Naive B cell (primary cell): ENCODE data around the gene SPATA20. TPM values are rescaled to one million over a fixed set of nuclear protein-coding genes. Genes with fewer than 3 reads are reported as not detected.
A peak's percentile ranks its signal among the peaks of the same experiment; 100 is the strongest.

Source experiments
- ATAC-seq, 2 donors: fragments of 150-1000 bp; cut with Tn5 transposase; 2 replicates each; pipeline ENCODE4 v1.10.0; 2021; ENCODE audit warnings: low read depth in 2 of 2, mild to moderate bottlenecking in 2 of 2, moderate library complexity in 2 of 2
- DNase-seq: peaks from one replicate; pipeline ENCODE4 v3.0.0; 2022
- H3K27ac Mint-ChIP-seq, 6 donors: one replicate each; pipeline ENCODE4 v1.8.0; 2020 to 2022; ENCODE audit warnings: mild to moderate bottlenecking in 6 of 6, mixed read lengths in 6 of 6, moderate library complexity in 5 of 6, inconsistent platforms in 2 of 6
- H3K27me3 Mint-ChIP-seq, 3 donors: one replicate each; pipeline ENCODE4 v1.8.0; 2021 to 2022; ENCODE audit warnings: mixed read lengths in 3 of 3, mild to moderate bottlenecking in 1 of 3
- H3K36me3 Mint-ChIP-seq, 2 donors: one replicate each; pipeline ENCODE4 v1.8.0; 2020 to 2022; ENCODE audit warnings: mixed read lengths in 2 of 2, inconsistent platforms in 1 of 2, mild to moderate bottlenecking in 1 of 2
- H3K4me1 Mint-ChIP-seq, 3 donors: one replicate each; pipeline ENCODE4 v1.8.0; 2020 to 2022; ENCODE audit warnings: mixed read lengths in 3 of 3, inconsistent platforms in 1 of 3, mild to moderate bottlenecking in 1 of 3, moderate library complexity in 1 of 3
- H3K4me3 Mint-ChIP-seq, 8 donors: one replicate each; pipeline ENCODE4 v1.8.0; 2020 to 2022; ENCODE audit warnings: mild to moderate bottlenecking in 8 of 8, mixed read lengths in 8 of 8, moderate library complexity in 8 of 8, inconsistent platforms in 2 of 8
- H3K9me3 Mint-ChIP-seq, 7 donors: one replicate each; pipeline ENCODE4 v1.8.0; 2020 to 2022; ENCODE audit warnings: mixed read lengths in 7 of 7, mild to moderate bottlenecking in 5 of 7, inconsistent platforms in 2 of 7, moderate library complexity in 1 of 7
- polyA plus RNA-seq, 6 donors: library from polyadenylated mRNA; unstranded; fragments of 300-500 nt; fragmentation: Illumina TruSeq; gene quantifications; one replicate each; pipeline ENCODE4 v1.2.3, GENCODE V29; 2021; ENCODE audit warnings: low read depth in 6 of 6

Gene SPATA20
- polyA plus RNA-seq = 10 to 100 TPM in 4 of 6 donors, 1 to 10 TPM in 2; 8.2 to 17.0 (median 11.9) TPM

DNA sequence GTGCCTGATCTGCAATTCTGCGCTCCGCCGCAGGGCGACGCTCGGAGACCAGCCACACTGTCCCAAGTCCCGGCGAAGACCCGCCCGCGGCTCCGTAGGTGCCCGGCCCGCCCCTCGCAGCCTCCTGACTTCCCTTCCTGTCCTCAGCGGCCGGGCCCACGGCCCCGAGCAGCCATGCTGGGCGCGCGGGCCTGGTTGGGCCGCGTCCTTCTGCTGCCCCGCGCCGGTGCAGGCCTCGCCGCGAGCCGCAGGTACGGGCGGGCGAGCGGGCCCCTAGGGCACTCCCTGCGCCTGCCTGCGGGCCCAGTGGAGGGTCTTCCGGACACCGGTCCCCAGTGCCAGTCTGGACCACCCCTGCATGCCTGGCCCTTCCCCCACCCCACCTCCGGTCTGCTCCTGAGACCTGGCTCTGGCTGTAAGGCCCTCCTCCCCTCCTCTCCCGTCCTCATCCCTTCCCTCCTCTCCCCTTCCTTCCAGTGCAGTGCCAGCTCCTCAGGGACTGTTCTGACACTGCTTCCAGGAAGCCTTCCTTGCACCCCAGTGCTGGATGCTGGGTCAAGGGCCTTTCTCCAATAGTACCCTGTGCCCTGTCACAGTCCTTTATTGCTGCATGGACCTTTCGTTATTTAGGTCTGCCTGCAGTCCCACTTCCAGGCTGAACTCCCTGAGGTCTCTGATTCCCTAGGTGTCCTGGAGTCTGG is at the start of gene SPATA20:
SPATA20 (plus strand) TSS at position 140 of the 701 bp plus-strand sequence; CDS start at position 175, 35 bp downstream.
- Mint-ChIP-seq H3K27me3 (peaks cover 0 to 30% (median 18%) of the 10 kb centered on the region in 3 donors), H3K9me3 (no peaks in the 10 kb centered on the region), H3K4me3 (peak within 1 kb of the TSS; percentile 67 to 90 (median 84)), H3K36me3 (peaks cover 0 to 3% of the 10 kb centered on the region in 2 donors), H3K27ac (peak within 1 kb of the TSS in 3 of 6 donors; percentile 24 to 85 (median 78)), H3K4me1 (peaks cover 16 to 27% (median 19%) of the 10 kb centered on the region in 3 donors)
- ATAC-seq = peak; percentile 73 to 78
- peak; percentile 84 for DNase-seq

DNA sequence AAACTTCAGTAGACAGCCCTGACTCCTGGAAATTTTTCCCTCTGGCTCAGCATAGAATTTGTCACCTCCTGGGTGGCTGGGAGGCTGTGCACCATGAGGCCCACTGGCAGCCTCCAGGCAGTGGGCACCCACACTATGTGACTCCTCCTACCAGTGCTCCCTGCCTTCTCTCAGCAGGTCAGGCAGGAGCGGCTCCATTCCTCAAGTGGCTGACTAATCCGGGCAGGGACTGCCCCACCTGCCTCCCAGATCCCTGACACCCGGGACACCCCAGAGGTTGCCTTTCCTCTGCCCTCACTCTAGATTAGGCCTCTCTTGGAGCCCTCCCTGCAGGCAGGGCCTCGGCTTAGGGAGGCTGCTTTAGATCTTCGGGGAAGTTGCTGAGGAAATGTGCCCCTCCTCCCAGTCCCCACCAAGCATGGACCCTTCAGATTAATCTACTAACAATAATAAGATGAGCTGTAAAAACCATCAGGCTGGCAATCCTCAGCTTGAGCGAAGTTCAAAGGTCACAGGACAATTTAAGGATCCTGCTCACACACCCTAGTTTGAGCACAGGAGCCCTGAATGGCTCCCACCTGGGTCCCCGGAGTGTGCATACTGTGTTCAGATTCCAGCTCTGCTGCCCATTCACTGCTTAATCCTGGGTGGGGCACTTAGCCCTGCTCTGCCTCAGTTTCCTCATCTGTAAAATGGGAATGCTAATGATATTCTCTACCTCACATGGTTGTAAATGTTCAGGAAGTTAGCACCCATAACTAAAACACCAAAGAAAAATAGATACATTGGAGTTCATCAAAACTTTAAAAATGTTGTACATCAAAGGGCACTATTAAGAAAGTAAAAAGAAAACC is 48.7 kb upstream of the SPATA20 start:
- no peak for ATAC-seq
- no peak overlapping the region for H3K27ac Mint-ChIP-seq
- no peaks in the 10 kb centered on the region for H3K9me3 Mint-ChIP-seq
- peaks cover 0 to 4% (median 0%) of the 10 kb centered on the region in 3 donors for H3K27me3 Mint-ChIP-seq
- DNase-seq = no peak
- no peak overlapping the region for H3K4me3 Mint-ChIP-seq
- no peaks in the 10 kb centered on the region for H3K36me3 Mint-ChIP-seq
- H3K4me1 Mint-ChIP-seq = no peaks in the 10 kb centered on the region

DNA sequence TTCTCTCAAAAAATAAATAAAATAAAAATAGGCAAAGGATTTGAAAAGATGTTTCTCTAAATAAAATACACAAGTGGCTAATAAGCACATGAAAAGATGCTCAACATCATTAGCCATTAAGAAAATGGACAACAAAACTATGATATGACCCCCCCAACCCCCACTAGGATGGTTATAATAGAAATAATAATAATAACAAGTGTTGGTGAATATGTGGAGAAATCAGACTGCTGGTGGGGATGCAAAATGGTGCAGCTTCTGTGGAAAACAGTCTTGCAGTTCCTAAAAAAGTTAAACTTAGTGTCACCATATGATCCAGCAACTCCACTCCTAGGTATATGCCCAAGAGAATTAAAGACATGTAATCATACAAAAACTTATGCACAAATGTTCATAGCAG is 47.7 kb upstream of the SPATA20 start:
- ATAC-seq = no peak
- DNase-seq = no peak
- Mint-ChIP-seq H3K9me3 (no peaks in the 10 kb centered on the region), H3K4me3 (no peak overlapping the region), H3K4me1 (no peaks in the 10 kb centered on the region), H3K36me3 (no peaks in the 10 kb centered on the region), H3K27me3 (peaks cover 0 to 4% (median 0%) of the 10 kb centered on the region in 3 donors), H3K27ac (no peak overlapping the region)

DNA sequence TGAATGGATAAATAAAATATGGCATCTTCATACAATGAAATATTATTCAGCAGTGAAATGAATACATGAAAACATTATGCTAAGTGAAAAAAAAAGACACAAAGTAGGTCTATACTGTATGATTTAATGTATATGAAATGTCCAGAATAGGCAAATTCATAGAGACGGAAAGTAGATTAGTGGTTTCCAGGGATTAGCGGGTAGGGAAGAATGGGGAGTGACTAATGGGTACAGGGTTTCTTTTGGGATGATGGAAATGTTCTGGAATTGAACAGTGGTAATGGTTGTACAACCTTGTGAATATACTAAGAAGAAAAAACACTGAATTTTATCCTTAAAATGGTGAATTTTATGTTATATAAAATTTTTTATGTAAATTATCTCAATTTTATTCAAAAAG is 47.3 kb upstream of the SPATA20 start:
- DNase-seq (no peak), ATAC-seq (no peak)
- no peaks in the 10 kb centered on the region for H3K4me1 Mint-ChIP-seq
- H3K36me3 Mint-ChIP-seq = no peaks in the 10 kb centered on the region
- no peak overlapping the region for H3K27ac Mint-ChIP-seq
- H3K27me3 Mint-ChIP-seq = peaks cover 0 to 8% (median 0%) of the 10 kb centered on the region in 3 donors
- no peak overlapping the region for H3K4me3 Mint-ChIP-seq
- H3K9me3 Mint-ChIP-seq = no peaks in the 10 kb centered on the region

DNA sequence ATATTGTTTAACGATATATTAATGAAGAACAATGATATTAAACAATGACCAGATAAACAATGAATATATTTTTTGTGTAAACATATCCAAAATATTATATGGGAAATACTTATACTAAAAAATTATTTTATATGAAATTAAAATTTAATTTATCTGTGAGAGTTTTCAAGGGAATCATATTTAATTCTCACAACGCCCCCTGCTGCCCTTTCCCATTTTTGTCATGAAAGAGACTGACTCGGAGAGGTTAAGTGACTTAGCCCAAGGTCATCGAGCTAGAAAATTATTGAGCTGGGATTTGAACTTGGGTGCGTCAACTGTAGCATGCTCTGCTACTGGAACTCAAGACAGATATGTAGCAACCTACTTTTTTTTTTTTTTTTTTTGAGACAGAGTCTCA is 45.9 kb upstream of the SPATA20 start:
- no peak overlapping the region for H3K27ac Mint-ChIP-seq

DNA sequence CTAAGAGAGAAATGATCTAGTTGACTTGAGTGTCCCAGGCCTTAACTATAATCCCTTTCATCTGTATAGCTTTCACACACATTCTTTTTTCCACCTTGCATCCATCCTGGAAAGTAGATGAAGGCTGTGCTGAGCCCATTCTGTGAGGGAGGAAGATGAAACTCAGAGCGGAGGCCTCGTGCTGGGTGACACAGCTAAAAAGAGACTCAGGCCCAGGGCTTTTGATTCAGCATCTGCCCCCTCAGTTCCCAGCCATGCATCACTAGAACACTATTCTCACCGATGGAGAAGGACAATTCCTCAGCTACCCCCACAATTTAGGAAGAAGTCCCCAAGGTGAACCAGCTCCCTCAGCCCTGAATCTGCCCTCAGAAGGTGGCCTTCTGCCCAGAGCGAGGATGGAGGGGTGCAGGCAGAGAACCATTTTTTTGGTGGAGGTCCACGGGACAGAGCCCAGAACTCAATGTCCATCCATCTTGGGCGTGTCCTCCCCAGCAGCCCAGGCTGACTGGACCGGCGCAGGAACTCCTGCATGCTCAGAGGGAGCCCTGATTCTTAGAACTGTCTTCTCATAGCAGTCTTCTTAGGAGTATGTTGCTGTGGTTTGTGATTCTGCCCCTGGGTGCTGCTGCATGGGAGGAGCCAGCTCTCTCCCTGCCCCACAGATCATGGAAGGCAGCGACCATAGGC is 44.5 kb upstream of the SPATA20 start:
- Mint-ChIP-seq H3K4me1 (no peaks in the 10 kb centered on the region), H3K4me3 (no peak overlapping the region), H3K9me3 (no peaks in the 10 kb centered on the region), H3K36me3 (no peaks in the 10 kb centered on the region), H3K27ac (no peak overlapping the region), H3K27me3 (peaks cover 0 to 14% (median 0%) of the 10 kb centered on the region in 3 donors)
- no peak for ATAC-seq
- no peak for DNase-seq

More for the DNA sequence above, 45.9 kb upstream of the SPATA20 start:
- Mint-ChIP-seq H3K4me1 (no peaks in the 10 kb centered on the region), H3K9me3 (no peaks in the 10 kb centered on the region), H3K4me3 (no peak overlapping the region), H3K36me3 (no peaks in the 10 kb centered on the region), H3K27me3 (peaks cover 0 to 14% (median 0%) of the 10 kb centered on the region in 3 donors)
- ATAC-seq = no peak
- DNase-seq = no peak

DNA sequence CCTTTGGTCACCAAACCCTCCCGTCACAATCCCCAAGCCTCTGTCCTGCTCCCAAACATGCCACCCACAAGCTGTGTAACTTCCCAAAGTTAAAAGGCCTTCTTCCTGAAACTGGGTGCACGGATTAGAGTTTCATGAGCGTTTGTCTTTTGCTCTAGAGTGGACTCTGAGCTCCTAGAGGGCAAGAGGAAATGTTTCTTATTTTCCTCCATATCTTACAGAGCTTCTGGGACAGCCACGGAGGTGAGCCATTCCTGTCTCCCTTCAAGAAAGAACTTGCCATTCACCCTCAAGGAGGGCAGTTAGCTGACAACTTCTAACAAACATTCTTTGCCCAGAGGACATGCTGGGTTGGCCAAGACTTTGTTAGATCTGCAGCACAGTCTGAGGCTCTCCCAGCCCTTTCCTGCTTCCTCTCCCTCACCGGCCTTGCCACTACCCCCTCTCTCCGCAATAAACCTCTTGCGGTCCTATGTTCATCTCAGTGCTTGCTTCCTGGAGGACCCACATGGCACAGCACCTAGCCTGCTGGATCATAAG is 41.3 kb upstream of the SPATA20 start:
- Mint-ChIP-seq H3K36me3 (no peaks in the 10 kb centered on the region), H3K27ac (peak overlapping the region in 1 of 6 donors; percentile 72), H3K9me3 (no peaks in the 10 kb centered on the region), H3K4me1 (peaks cover 8 to 17% (median 12%) of the 10 kb centered on the region in 3 donors), H3K4me3 (peak overlapping the region in 2 of 8 donors; percentile 6 to 88), H3K27me3 (peaks cover 0 to 14% (median 0%) of the 10 kb centered on the region in 3 donors)
- DNase-seq (no peak), ATAC-seq (no peak)

DNA sequence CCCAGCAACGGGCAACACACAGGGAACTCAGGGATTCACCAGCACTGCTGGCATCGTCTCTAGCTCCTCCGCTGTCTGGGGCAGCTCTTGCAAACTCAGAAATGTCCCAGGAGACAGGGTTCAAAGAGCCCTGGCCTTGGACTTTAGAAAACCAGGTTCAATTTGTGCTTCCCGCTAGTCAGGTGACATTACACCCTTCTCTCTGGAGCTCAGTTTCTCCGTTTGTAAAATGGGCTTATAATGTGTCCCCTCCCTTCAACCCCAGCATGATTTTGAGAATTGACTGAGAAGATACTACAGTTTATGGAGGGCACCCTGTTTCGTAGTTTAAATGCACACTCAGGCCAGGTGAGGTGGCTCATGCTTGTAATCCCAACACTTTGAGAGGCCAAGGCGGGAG is 40.7 kb upstream of the SPATA20 start:
- Mint-ChIP-seq H3K27ac (peak overlapping the region in 1 of 6 donors; percentile 26), H3K9me3 (no peaks in the 10 kb centered on the region), H3K27me3 (peaks cover 0 to 14% (median under 1%) of the 10 kb centered on the region in 3 donors), H3K36me3 (no peaks in the 10 kb centered on the region), H3K4me3 (peak overlapping the region in 4 of 8 donors; percentile 3 to 88 (median 20)), H3K4me1 (peaks cover 8 to 17% (median 12%) of the 10 kb centered on the region in 3 donors)
- DNase-seq (no peak), ATAC-seq (no peak)

DNA sequence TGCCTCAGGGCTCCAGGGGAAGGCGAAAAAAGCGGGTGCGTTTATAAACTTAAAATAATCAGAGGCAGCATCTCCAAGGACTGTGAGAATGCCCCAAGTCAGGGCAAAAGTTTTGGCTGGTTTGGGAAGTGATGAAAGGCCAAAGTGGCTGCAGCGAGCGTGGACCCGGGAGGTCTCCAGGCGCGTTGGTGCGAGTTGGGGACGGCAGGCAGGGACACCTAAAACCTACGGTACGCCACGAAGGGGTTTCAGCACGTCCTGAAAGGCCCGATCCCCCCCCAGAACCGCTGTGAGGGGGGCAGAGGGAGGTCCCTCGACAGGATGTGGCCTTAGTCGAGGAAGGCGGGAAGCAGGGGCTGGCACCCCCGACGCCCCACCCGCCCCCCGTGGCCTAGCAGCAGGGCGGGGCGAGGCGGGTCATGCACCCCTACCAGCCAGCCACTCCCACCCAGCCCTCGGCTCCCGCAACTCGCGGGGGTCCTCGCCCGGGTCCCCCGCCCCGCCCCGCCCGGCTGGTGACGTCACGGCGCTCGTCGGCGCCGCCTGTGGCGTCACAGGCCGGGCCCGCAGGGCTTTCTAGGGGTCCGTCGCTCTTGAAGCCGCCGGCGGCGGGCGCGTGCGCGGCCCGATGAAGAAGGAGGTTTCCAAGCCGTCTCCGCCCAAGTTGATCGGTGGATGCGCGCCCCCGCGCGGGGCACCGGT is 39.0 kb upstream of the SPATA20 start, which contains the start of gene MYCBPAP:
MYCBPAP (plus strand) TSS at position 569 of the 702 bp plus-strand sequence. CDS start 236 bp downstream, outside the sequence.
- peak; percentile 88 to 89 for ATAC-seq
- H3K27ac Mint-ChIP-seq = peak within 1 kb of the TSS; percentile 47 to 97 (median 84)
- peak within 1 kb of the TSS; percentile 81 to 96 (median 92) for H3K4me3 Mint-ChIP-seq
- DNase-seq = peak; percentile 71
- H3K9me3 Mint-ChIP-seq = no peaks in the 10 kb centered on the region
- H3K27me3 Mint-ChIP-seq = peaks cover 0 to 23% (median 13%) of the 10 kb centered on the region in 3 donors
- peaks cover 8 to 17% (median 12%) of the 10 kb centered on the region in 3 donors for H3K4me1 Mint-ChIP-seq
- H3K36me3 Mint-ChIP-seq = no peaks in the 10 kb centered on the region

DNA sequence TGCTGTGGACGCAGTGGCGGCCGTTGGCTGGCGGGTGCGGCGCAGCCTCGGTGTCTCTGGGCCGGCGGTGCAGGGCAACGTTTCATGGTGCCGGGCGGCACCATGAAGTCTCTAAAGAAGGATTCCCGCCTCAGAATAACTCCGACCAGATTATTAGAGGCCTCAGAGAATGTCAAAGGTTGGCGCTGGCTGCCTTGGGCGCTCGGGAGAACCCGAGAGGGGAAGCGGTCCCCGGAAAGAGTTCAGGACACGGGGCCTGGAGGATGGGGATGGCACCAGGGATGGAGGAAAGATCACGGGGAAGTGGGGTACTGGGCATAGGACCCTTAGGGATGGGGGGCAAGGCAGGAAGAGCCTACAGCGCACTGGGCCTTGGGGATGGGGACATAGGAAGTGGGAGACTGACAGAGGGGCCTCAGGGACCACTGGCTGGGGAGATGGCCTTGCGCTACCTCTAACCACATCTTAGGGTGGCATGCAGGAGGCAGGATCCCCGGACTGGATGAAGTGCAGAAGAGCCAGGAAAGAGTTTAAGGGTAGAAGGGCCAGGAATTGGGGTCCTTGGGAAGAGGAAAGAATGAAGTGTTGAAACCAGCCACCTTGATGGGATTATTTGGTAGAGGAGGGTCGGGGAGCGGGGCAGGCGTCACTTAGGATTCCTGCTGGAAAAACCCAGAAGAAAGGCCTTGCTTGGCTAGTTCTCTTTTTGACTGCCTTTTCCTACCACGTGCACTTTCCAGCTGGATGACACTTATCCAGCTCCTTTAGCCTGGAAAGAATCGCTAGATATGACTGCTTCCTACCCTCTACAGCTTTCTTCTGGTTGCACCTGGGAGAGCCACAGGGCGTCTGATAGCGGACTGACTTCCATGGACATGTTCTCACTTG is 38.2 kb upstream of the SPATA20 start:
- Mint-ChIP-seq H3K4me3 (peak overlapping the region; percentile 80 to 93 (median 90)), H3K27ac (peak overlapping the region in 5 of 6 donors; percentile 27 to 94 (median 79))
- no peak for ATAC-seq

DNA sequence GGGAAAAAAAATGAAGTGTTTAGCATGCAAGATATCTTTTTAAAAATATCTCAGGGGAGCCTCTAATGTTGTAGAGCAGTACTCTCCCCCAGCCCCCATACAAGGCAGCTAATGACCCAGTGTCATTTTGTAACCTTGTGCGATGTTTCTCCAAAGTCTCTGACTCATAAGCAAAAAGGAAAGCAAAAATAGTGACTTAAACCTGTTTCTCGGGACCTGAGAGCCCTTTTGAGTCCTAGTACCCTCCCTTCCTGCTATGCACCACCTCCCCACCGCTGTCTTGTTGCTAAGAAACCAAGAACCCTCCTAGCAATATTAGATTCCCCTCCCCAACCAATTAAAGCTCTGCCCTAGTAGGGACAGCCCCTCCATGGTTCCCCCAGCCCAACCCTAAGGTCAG is 35.9 kb upstream of the SPATA20 start:
- no peak for ATAC-seq
- Mint-ChIP-seq H3K27ac (peak overlapping the region in 1 of 6 donors; percentile 26), H3K27me3 (peaks cover 0 to 13% (median 13%) of the 10 kb centered on the region in 3 donors), H3K4me1 (peaks cover 8 to 17% (median 12%) of the 10 kb centered on the region in 3 donors), H3K4me3 (peak overlapping the region in 1 of 8 donors; percentile 41), H3K36me3 (no peaks in the 10 kb centered on the region), H3K9me3 (no peaks in the 10 kb centered on the region)
- DNase-seq = no peak

More for the DNA sequence above, 38.2 kb upstream of the SPATA20 start:
- H3K36me3 Mint-ChIP-seq = no peaks in the 10 kb centered on the region
- H3K9me3 Mint-ChIP-seq = no peaks in the 10 kb centered on the region
- no peak for DNase-seq
- peaks cover 0 to 23% (median 13%) of the 10 kb centered on the region in 3 donors for H3K27me3 Mint-ChIP-seq
- H3K4me1 Mint-ChIP-seq = peaks cover 8 to 17% (median 12%) of the 10 kb centered on the region in 3 donors
